HG02840 (cell line): ENCODE measurements around the gene CASKIN2.

ENCODE experiments used
- ATAC-seq: cut with Tn5 transposase; IDR thresholded peaks from one replicate; pipeline ENCODE4 v1.9.1; 2021; ENCODE audit warnings: mild to moderate bottlenecking, moderate library complexity, moderate number of reproducible peaks; ENCODE audit not compliant: unreplicated experiment, low FRiP score

Gene CASKIN2

GRCh38 chr17:75547091-75547490, 31.8 kb upstream of the CASKIN2 start:
- no peak for ATAC-seq

GRCh38 chr17:75546181-75546580, 30.8 kb upstream of the CASKIN2 start:
- ATAC-seq: no peak

- ATAC-seq: no peak
Observed at GRCh38 chr17:75544250-75544649, 28.9 kb upstream of the CASKIN2 start.

GRCh38 chr17:75542728-75543336, 27.5 kb upstream of the CASKIN2 start:
- ATAC-seq: no peak

GRCh38 chr17:75542229-75542628, 26.9 kb upstream of the CASKIN2 start:
- ATAC-seq: no peak

- no peak for ATAC-seq
Observed at GRCh38 chr17:75540923-75541503, 25.7 kb upstream of the CASKIN2 start.

GRCh38 chr17:75539967-75540729, 24.8 kb upstream of the CASKIN2 start:
- no peak for ATAC-seq

GRCh38 chr17:75536366-75536765, 21.0 kb upstream of the CASKIN2 start:
- no peak for ATAC-seq

- ATAC-seq: no peak
Observed at GRCh38 chr17:75535871-75536270, 20.5 kb upstream of the CASKIN2 start.

- no peak for ATAC-seq
Observed at GRCh38 chr17:75535119-75535537, 19.8 kb upstream of the CASKIN2 start.

GRCh38 chr17:75531721-75532072, 16.4 kb upstream of the CASKIN2 start:
- no peak for ATAC-seq

- ATAC-seq: no peak
Observed at GRCh38 chr17:75530837-75531720, 15.7 kb upstream of the CASKIN2 start.

GRCh38 chr17:75526555-75527270, 11.4 kb upstream of the CASKIN2 start:
- no peak for ATAC-seq

GRCh38 chr17:75525806-75526554, 10.6 kb upstream of the CASKIN2 start:
- peak; percentile 6 for ATAC-seq

GRCh38 chr17:75524970-75525805, 9.9 kb upstream of the CASKIN2 start, which contains the start of gene LLGL2:
Gene LLGL2, plus strand, starts transcription at chr17:75525697. Its CDS starts 17,730 bp downstream, at chr17:75543427.
- peak; percentile 88 for ATAC-seq

- no peak for ATAC-seq
Observed at GRCh38 chr17:75524269-75524969, 9.1 kb upstream of the CASKIN2 start.

- ATAC-seq: no peak
Observed at GRCh38 chr17:75523647-75524046, 8.3 kb upstream of the CASKIN2 start.
